Measurements from ENCODE around the gene CASKIN1.

The CASKIN1 gene

DNA sequence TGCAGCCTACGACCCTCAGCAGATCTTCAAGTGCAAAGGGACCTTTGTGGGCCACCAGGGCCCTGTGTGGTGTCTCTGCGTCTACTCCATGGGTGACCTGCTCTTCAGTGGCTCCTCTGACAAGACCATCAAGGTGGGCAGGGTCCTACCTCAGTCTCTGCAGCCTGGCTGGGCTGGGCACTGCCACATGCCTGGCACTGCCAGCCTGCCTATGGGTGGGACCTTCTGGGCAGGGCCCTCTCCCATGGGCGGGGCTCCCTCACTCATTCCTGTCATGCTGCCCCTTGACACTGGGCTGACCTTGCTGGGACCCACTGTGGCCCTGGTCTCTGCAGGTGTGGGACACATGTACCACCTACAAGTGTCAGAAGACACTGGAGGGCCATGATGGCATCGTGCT, 22.5 kb downstream of the CASKIN1 start:
- DNase-seq = no peak

DNA sequence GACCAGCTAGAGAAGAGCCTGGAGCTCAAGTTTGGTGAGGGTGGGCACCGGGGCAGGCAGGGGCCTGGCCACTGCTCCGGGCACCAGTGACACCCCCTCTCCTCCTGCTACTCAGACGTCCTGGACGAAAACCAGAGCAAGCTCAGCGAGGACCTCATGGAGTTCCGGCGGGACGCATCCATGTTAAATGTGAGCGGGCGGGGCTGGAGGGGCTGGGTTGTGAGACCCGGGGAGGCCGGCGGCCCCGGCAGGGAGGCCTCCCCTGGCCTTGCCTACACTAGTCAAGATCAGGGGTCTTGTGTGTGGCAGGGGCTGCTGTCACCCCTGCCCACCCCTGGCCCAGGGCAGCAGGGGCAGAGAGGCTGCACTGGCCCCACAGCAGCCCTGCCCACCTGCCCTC, 23.0 kb downstream of the CASKIN1 start:
- no peak for DNase-seq

DNA sequence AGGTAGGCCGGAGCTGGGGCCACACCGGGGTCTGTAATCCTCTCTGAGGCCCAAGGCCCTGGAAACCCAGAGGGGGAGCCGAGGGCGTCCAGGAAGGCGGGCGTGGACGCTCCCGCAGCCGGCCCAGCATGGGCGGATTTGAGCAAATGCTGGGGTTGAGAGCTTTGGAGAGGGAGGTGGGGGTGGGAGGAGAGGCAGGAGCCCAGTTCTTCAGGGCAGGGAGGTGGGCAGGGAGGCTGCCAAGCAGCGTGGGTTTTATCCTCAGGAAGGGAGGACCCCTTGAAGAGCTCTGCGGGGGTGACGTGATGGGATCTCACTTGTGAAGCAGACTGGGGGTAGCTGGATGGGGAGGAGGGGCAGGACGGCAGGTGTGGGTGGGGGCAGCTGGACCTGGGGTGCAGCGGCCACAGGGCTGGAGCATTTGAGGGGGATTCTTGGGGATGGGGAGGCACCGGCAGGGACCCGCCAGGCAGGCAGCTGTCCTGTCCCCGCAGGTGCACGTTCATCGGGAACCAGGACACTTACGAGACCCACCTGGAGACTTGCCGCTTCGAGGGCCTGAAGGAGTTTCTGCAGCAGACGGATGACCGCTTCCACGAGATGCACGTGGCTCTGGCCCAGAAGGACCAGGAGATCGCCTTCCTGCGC, 23.6 kb downstream of the CASKIN1 start:
- DNase-seq = no peak

DNA sequence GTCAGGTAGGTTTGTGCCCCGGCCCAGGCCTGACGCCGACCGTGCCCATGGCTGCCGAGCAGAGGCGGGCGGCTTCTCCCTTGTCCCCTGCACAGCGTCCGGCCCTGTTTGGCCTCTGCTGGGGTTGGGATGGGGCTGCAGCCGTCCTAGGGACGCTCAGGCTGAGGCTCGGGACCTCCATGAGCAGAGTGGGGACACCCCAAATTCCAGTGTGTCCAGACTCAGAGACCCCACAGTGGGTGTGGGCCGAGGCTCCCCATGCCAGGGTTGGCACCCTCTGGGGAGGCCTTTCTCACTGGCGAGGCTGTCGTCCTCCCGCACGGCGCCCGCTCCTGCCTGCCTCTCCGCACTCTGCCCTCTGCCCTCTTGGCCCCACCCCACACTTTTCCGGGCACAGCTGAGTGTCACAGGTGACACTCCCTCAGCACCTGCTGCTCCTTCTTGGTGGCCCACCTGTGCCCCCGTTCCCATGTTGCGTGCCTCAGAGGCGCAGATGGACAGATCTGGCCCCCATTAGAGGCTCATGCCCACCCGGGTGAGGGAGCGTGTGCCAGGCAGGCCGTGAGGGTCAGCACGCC, 24.7 kb downstream of the CASKIN1 start:
- no peak for DNase-seq

DNA sequence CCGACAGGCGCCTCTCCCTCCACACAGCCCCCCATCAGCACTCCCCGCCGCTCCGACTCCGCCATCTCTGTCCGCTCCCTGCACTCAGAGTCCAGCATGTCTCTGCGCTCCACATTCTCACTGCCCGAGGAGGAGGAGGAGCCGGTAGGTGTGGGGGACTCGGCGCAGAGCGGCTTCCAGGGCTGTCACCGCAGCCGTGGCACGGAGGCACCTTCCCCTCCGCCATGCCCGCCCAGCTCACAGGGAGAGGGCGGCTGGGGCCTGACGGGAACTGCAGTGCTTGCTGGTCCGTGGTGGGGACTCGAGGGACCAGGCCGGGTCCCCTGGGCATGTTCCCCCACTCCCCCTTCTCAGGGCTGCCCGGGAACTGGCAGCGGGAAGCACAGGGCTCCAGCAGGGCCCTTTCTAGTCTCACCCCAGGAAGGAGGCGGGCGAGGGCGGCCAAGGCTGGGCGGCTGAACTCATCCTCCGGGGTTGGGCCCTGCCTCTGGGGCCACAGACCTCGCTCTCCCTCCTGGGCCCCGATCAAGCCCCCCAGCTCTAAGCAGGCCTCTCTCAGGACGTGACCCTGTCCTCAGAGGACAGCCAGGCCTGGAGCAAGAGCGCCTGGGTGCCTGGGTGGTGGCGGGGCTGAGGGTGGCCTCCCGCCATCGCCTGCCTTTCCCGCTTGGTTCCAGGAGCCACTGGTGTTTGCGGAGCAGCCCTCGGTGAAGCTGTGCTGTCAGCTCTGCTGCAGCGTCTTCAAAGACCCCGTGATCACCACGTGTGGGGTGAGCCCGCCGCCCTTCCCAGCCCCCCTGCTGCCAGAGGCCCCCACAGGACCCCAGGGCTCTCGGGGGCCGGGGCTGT, 25.6 kb downstream of the CASKIN1 start:
- no peak for DNase-seq

DNA sequence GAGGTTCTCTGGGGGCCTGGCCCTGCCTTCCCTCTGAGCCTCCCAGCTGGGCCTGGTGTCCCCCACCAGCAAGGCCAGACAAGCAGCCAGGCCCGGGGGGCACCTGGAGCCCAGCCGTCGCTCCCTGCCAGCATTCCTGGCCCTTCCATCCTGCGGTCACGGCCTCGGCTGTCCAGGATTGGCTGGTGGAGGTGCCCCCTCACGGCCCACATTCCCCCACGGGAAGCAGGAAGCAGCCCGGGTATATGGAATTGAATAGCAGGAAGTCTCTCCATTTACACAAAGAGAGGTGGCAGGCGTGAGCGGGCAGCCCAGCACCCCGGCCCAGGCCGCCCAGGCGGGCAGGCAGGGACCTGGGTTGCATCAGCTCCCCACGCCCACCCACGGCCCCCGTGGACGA, 26.3 kb downstream of the CASKIN1 start:
- DNase-seq = no peak

DNA sequence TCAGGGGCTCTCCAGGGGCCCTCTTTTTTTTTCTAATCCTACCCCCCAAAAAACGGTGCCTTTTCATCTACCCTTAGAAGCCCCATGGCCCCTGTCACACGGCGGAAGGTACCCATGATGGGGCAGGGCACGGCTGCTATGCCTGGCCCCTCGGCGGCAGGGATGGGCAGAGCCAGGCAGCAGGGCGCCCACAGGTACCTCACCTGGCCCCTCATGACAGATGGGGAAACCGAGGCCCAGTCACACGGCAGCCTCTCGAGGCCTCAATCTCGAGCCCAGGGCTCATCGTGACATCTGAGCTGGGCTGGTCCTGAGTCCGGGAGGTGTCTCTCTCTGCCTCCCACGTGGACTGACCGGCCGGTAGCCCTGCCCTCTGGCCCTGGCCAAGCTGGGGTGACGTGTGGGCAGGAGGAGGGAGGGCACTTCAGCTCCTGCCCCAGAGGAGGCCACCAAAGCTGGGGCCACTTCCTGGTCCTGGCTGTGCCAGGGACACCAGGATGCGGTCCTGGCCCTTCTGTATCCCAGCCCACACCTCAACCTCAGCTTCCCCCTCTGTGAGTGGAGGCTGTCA, 29.3 kb downstream of the CASKIN1 start:
- no peak for DNase-seq

DNA sequence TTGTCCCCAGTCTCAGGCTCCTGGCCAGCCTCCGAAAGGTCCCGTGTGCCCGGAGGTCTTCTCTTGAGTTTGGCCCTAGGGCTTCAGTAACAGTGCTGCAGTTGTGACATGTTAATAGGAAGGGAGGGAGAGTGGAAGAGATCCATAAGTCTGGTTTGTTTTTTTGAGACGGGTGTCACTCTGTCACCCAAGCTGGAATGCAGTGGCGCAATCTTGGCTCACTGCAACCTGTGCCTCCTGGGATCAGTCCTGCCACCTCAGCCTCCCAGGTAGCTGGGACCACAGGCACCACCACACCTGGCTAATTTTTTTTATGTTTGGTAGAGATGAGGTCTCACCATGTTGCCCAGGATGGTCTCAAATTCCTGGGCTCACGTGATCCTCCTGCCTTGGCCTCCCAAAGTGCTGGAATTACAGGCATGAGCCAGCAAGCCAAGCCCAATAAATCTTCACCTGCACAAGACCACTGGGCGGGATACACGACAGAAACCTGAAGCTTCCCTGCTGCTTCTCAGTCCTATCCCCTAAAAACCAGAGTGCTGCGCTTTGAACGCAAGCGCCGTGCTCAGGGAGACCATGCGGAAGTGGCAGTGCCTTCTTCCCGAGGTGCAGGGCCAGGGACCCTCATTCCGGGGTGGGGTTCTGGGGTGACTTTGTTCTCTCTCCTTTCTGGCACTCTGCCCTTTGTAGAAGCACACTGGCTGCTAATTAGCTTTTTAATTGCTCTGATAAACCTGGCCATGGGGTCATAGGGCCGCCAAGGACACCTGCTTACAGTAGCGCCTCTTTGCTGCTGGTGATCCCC, 29.9 kb downstream of the CASKIN1 start:
- DNase-seq = no peak

DNA sequence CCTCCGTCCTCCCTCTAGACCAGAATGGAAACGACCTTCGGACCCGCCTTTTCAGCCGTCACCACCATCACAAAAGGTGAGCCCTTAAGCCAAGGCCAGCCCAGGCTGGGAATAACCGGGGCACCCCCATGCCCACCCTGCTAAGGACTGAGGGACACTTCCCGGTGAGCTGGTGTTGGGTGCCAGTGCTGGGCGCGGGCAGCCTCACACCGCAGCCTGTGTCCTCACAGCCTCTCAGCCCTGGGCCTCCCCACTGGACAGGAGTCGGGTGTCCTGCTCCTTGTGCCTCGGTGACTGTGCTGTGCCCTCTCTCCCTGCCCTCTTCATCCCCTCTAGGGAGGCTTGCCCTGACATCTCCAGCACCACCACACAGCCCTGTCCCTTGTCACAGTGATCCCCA, 30.5 kb downstream of the CASKIN1 start:
- no peak for DNase-seq

DNA sequence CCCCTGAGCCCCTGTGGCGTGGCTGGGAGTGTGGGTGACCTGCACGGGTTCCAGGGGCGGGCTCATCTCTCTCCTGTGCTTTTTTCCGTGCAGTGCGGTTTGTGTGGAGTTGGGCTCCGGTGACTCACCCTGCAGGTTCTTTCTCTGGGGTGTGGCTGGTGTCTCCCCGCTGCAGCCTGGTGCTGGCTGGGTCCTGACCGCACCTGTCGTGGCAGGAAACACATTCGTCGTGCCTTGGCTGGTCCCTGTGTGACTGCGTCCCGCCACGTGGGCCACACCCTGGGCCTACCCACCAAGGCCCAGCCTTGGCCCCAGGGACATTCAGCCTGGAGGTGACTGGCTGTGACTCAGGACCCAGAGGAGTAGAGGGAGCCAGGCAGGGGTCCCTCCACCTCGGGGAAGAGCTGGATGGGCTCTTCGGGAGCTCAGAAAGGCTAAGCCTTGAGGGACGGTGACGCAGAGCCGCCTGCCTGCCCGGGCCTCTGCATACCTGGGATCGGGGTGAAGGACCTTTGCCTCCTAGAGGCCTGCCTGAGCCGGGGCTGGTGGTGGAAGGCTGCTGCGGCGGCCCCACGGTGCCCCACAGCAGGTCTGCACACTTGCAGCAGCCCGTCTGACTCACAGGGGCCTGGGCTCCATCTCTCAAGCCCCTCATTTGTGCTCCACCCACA, 33.1 kb downstream of the CASKIN1 start:
- peak; percentile 19 for DNase-seq

DNA sequence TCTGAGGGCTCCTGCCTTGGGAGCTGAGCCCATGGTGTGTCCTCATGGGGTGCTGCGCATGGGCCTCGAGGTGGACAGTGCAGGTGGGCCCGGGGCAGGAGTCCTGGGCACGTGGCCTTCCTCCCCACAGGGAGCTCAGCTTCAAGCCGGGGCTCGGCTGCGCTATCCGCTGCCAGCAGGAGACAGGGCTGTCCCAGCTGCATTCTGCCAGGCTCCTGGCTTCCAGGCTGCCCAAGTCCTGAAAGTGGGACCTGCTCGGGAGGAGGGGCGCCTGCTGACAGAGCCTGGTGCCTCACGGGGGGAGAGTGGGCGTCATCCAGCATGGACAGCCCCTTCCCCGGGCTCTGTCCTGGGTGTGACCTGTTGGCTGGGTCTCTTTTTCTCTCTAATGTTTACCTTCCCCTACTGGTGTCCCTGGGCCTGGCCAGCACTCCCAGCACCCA, 33.7 kb downstream of the CASKIN1 start:
- no peak for DNase-seq

DNA sequence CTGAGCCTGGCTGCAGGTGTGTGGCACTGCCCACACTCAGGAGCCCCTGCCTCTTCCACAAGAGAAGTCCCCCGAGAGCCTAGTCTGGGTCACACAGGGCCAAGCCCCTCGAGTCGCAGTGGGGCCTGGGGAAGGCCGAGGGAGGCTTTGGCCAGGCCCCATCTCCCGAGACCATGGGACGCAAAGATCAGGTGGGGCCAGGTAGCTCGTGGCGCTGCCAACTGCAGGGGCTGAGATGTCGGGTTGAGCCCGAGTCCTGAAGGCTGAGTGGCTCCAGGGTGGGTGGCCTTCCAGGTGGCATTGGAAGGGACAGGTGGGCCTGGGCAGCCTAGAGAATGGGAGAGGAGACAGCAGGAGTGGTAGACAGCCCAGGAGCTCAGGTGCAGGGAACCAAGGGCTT, 34.5 kb downstream of the CASKIN1 start:
- DNase-seq = no peak

DNA sequence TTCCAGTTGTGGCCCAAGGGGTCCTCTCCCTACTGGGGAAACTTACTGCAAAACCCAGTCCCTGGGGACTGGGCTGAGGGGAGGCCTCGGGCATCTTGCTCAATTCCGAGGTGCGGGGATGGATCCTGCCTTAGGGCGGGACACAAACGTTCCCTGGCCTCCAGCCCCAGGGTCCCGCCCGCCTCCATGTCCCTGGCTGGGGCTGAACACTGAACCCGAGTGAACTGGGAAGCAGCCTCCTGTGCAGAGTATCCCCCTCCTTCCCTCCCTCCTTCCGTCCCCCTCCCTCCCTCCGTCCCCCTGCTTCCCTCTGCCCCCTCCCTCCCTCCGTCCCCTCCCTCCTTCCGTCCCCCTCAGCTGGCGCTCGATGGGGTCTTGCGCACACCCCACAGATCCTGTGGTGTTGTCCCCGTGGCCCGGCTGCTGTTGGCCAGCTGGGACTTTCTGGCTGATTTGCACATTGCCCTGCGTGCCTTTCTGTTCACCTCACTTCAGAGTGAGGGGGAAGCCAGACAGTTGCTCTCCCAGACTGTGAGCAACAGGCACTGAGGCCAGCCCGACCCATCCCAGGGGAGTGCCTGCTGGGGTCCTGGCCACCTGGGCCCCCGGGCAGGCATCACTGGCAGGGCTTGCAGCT, 35.4 kb downstream of the CASKIN1 start:
- no peak for DNase-seq

DNA sequence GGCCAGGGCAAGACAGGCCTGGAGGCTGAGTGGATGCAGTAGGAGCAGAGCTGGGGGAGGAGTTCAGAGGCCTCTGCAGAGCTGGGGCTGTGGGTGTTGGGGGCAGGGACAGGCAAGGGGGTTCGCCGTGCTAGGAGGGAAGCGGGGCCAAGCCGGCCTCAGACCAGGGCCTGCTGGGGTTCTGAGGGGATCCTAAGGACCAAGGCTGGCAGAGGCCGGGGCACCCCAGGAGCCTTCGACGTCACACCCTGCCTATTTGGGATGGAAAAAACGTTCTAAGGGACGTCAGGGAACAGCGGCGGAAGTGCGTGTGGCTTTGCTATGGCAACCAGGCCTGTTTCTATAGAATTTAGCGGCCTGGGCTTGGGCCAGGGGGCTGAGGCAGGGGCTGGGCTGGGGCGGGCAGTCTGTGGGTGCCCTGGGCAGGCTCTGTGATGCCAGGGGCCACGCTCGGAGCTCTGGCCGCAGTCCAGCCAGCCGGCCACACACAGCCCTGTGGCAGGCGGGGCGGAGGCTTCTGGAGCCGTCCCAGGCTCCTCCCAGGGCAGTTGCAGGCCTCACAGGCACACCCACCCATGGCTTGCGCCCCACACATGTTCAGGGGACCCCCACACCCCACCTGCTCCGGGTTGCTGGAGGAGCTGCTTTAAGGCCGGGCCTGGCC, 37.1 kb downstream of the CASKIN1 start:
- no peak for DNase-seq

DNA sequence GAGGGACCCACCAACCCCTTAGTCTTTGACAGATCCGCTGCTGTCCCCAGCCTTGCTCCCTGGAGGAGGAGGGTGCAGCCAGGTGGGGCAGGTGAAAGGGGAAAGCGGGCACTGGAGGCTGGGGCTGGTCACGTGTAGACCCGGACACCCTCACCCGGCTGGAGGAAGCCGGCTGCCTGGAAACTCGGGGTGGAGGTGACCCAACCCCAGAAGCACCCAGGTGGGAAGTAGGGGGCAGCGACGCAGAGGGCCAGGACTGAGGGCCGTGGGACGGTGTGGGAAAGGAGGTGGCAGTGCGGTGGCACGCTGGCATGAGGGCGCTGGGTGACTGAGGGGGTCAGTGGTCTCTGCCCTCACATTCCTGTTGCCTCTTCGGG, 38.2 kb downstream of the CASKIN1 start:
- DNase-seq = no peak

DNA sequence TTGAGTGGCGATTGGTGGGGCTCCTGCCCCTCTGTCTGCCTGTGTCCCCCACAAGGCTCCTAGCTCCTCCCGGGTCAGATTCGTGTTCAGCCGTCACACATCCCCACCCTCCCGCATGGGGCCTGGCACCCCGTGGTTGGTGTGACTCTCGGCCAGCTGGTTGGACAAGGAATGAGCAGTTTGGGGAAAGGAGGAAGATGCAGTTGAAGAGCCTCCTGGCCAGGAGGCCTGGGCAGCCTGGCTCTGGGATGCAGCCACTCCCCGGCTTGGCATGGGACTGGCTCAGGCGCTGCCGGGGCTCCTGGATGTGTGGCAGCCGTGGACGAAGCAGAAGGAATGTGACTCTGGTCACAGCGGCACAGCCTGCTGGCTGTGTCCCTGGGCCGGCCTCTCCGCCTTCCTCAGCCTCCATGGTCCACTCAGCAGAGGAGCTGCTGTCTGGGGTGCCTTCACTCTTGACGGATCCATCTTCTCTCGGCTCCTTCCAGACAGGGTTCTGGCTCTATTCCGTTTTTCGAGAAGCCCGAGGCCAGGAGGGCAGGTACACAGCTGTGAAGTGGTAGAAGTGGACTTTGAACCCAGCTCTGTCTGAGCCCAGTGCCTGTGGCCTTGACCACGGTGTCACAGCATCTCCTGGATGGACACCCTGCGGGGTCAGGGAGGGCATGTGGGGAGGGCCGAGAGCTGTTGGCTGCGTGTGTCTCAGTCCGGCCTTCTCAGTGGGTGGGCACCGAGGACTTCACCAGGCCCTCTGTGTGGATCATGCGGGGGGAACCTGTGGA, 38.7 kb downstream of the CASKIN1 start:
- DNase-seq = no peak

DNA sequence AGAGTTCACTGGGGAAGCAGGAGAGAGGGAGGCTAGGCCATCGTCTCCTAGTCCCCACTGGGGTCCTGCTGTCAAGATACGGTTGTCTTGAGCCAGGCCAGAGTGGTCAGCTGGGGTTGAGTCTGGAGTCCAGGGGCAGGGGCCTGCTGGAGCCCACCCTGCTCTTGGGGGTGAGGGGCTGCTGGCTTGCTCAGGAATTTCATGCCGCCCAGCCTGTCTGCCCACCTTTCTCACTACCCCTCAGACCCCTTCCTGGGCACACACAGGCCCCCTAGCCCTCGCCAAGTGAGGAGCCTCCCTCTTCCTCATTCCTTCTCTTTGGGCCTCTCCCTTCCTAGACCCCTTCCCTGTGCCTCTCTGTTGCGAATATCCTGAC, 39.6 kb downstream of the CASKIN1 start:
- DNase-seq = no peak

DNA sequence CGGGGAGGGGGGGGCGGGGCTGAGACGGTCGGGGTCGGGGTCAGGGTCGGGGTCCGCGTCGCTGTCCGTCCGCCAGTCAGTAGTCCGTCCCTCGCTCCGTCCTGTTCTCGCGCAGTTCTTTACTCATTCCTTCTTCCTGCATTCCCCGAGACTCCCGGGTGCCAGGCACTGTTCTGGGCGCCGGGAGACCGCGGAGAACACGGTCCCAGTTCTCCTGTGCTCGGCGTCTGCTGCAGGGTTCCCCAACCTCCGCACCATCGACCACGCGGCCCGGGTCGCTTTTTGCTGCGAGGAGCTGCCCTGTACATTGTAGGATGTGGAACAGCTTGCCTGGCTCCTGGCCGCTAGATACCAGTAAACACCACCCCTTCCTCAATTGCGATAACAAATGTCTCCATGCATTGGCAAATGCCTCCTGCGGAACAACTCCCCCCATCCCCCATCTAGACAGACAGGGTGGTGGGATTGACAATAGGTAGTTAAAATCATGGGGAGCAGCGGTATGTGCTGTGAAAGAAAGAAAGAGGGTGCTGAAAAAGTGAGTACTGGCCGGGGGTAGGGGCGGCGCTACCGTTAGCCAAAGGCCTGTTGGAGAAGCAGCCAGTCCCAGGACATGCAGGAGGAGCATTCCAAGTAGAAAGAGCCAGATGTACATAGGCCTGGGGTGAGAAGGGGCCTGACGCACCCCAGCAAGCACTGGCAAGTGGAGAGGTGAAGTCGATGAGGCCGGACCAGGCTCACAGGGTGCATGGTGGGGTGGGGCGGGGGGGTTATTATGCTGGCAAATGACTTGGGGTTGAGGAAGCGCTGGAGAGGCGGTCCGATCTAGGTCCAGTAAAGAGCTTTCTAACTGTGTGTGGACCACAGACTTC, 40.2 kb downstream of the CASKIN1 start:
- peak; percentile 22 for DNase-seq

Measured in CD4-positive, alpha-beta T cell treated with Interleukin-17A for 4 hours (primary cell).